GM12864 (cell line): ENCODE results near the gene ELAVL3.
"Not testable (repeated sequence)": the region's sequence is repeated elsewhere in the genome, so short reads cannot be mapped to it uniquely, and the experiment has no call there.

Experiments used
- DNase-seq: peaks from one replicate; pipeline ENCODE4 v3.0.0-alpha.2; 2011; ENCODE audit warnings: low read depth
- H3K4me3 ChIP-seq: 2 replicates; pipeline ENCODE4 v1.5.1; 2011; ENCODE audit warnings: mild to moderate bottlenecking, low read depth, low read length, control low read depth
- TF ChIP-seq, protein P1 (sequence below): IDR thresholded peaks from 2 replicates; pipeline ENCODE4 v1.5.1; 2011; ENCODE audit warnings: low read depth, mild to moderate bottlenecking, moderate library complexity, low read length, control low read depth, inconsistent platforms; ENCODE audit errors: missing control alignments

The ELAVL3 gene

DNA sequence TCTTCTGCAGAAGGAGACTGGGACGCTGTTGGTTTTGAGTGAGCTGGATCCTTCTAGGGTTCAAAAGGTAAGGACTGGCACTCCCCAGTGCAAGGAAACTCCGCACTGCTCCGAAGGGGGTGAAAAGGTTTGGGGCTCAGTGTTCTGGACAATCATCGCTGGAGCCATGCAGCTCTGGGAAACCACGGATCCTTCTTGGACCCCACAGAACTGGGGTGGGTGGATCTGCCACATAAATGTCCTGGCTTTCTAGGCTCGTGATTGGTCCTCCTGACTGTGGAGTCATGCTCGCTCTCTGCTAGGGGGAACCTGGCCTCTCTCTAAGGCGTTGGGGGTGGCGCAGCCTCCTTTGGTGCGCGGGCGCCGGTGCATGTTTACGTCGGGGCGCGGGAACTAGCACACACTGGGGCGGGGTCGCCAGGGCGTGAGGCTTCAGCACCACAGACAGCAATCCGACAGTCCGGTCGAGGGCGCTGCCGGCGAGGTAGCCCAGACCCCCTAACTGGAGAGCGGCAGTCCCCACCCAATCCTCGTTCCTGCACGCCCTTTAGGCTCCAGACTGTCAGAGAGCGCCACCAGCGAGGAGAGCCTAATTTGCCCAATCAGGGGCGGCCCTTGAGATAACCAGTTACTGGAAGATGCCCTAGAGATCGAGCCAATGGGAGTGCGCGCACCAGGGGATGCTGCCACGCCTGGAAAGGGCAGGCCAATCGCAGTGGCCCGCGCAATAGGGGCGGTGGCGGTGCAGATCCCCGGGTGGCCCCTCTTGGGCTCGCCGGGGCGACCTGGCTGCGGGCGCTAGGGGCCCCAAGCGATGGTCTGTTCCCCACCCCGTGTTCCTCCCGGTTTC lies 913 bp upstream of the ELAVL3 start:
- DNase-seq = peak; percentile 55
- H3K4me3 ChIP-seq = peak overlapping the region; percentile 32
- TF ChIP-seq, protein P1, sequence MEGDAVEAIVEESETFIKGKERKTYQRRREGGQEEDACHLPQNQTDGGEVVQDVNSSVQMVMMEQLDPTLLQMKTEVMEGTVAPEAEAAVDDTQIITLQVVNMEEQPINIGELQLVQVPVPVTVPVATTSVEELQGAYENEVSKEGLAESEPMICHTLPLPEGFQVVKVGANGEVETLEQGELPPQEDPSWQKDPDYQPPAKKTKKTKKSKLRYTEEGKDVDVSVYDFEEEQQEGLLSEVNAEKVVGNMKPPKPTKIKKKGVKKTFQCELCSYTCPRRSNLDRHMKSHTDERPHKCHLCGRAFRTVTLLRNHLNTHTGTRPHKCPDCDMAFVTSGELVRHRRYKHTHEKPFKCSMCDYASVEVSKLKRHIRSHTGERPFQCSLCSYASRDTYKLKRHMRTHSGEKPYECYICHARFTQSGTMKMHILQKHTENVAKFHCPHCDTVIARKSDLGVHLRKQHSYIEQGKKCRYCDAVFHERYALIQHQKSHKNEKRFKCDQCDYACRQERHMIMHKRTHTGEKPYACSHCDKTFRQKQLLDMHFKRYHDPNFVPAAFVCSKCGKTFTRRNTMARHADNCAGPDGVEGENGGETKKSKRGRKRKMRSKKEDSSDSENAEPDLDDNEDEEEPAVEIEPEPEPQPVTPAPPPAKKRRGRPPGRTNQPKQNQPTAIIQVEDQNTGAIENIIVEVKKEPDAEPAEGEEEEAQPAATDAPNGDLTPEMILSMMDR = no peak

DNA sequence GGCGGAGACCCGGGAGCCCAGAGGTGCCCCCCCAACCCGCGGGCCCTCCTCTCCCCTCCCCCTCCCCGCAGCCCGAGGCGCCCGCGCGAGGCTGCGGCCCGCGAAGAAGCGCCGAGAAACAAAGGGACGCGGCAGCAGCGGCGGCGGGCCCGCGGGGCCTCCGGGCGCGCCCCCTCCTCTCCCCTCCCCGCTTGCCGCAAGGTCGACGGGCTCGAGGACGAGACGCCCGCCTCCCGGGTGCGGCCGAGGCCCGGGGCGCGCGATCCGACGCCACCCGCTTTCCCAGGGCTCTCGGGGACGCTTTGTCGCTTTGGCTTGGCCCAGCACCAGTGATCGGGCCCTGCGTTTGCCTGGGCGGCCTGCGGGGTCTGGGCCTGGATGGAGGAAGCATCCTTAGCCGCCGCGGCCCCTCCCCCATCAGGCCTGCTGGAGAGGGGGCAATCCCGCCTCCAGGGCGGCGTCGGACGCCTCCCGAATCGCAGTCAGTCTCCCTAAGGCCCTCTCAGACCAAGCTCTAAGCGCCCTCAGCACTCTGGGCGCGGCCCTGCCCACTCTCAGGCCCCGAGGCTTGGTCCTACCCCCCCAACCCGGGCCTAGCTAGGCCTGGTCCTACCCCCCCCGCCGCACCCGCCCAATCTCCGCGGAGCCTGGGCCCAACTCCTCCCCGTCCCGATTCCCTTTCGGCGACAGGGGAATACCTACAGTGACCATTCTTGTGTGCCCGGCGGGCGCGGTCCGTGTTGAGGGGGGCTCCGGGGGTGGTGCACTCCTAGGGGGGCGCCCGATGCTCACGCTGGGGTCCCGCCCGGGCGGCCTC lies 740 bp downstream of the ELAVL3 start:
- no peak for DNase-seq
- TF ChIP-seq, protein P1 = no peak
- H3K4me3 ChIP-seq = no peak overlapping the region

DNA sequence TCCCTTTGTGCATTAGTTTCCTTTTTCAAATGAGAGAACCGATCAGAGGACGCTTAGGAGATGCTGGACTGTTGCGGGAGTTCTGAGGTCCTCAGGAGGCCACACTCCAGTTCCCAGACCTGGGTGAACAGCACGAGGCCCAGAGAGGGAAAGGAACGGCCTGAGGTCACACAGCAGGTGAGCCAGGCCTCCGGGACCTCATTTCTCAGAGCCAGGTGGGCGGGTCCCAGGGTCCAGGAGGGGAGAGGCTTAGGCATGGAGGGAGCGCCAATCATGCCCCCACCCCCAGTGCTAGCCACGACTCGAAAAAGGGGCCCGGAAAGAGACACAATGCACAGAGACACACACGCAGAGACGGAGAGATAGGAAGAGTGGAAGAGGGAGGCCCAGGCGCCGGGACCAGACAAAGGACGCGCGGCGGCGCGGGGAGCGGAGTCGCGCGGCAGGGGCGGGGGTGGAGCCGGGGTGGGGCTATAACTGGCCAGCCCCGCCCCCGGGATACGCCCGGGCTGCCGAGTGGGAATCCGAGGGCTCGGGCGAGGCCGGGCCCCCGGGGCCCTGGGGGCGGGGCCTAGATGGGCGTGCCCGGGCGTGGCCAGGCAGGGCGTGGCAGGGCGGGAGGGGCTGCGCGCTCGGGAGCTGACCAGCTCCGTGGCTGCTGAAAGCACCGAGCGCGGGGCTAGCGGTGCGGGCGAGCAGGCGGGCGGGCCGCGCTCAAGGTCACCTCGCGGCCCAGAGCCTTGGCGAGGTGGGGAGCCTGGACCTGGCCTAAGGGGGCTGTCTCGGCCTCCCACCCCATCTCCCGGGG lies 1.6 kb downstream of the ELAVL3 start:
- no peak for DNase-seq
- TF ChIP-seq, protein P1 = no peak
- H3K4me3 ChIP-seq = no peak overlapping the region

DNA sequence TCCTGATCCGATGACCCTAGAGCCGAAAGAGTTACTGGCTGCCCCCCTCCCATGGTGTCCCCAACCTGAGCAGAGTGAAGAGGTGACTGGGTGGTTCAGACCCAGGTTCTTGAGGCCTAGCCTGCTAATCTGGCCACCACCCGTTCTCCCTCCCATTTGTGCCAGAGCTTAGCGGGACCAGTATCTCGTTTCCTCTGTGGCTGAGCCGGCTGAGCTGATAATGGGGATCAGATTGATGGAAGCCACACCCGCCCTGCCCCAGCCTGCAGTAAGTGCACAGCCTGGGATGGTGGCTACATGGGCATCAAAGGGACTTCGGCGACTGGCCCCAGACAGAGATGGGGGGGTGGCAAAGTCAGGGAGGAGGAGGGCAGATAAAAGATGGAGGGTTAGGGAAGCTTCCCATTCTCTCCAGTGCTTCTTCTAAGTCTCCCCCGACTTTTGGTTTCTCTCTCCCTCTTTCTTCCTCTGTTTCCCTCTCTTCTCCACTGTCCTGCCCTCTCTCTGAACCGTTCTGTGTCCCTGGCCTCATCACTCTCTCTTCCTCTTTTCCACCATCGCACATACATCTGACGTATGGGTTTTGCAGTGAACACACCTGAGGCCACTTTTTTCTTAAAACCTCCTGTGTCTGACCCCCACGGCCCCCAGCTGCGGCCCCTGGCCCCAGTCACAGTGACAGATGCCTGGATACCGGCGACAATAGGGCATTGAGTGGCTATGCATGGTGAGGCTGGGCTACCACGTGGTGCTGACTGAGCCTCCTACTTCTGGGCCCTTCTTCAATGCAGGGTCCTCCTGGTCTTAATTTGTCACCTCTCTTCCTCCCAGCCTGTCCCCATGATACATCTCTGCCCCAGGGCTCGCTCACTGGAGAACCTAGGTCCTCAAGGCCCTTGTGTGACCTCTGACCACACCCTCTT lies 2.4 kb downstream of the ELAVL3 start:
- no peak overlapping the region for H3K4me3 ChIP-seq
- TF ChIP-seq, protein P1 = no peak
- no peak for DNase-seq

DNA sequence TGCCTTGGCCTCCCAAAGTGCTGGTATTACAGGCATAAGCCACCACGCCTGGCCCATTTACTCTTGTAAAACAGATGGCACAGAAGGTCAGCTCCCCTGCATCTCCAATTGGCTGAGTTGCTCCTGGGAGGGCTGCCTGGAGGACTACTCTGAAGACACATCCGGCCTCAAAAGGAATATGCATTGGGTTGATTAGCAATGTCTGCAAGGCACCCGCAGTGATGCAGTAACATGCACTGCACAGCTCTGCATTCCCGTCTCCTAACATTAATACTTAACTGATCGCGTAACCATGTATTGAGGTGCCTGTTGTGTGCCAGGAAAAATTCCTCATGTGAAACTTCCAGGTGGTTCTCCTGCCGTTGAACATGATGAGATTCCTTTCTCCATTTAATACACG lies 5.0 kb downstream of the ELAVL3 start:
- TF ChIP-seq, protein P1 = no peak
- DNase-seq = no peak
- no peak overlapping the region for H3K4me3 ChIP-seq

DNA sequence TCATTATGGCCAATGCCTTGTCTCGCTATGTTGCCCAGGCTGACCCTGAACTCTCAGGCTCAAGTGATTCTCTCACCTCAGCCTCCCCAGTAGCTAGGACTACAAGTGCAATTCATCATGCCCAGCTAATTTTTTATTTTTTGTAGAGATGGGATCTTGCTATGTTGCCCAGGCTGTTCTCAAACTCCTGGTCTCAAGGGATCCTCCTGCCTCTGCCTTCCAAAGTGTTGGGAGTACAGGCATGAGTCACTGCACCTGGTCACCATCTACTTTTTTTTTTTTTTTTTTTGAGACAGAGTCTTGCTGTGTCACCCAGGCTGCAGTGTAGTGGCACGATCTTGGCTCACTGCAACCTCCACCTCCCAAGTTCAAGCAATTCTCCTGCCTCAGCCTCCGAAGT lies 5.5 kb downstream of the ELAVL3 start:
- H3K4me3 ChIP-seq, DNase-seq: not testable (repeated sequence)
